Measurements from ENCODE around the gene ZNF711. TPM values are rescaled to one million over a fixed set of nuclear protein-coding genes. Genes with fewer than 3 reads are reported as not detected.
"Not testable (repeated sequence)": the region's sequence is repeated elsewhere in the genome, so short reads cannot be mapped to it uniquely, and the experiment has no call there.

The ZNF711 gene
- total RNA-seq, 1 experiment from 2014 or later = 1.8 TPM

DNA sequence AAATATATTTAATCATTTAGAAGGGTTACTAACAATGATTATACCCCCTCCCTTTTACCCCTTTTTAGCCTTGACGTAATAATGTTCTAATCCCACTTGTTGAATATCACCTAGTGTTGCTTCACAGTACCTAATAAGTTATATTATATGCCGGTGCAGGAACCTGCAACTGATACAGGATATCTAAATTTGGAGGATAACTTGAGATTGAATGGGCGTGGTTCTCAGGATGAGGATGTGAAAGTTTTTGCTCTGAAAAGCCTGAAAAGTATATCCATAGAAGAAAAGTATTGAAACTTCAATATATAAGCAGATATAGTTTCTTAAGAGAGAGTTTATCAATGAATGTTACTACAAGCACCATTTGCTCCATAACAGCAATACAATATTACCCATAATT lies 59.8 kb downstream of the ZNF711 start:
- DNase-seq (ENCODE audit: unreplicated experiment) = no peak
- BruUV-seq (replicated peaks) = no TSS peak
- Mint-ChIP-seq H3K36me3 (ENCODE audit: insufficient read depth, unreplicated experiment) (no peaks in the 10 kb centered on the region), H3K4me3 (ENCODE audit: unreplicated experiment) (no peak overlapping the region), H3K27me3 (ENCODE audit: insufficient read depth, unreplicated experiment) (no peaks in the 10 kb centered on the region), H3K4me1 (ENCODE audit: insufficient read depth, unreplicated experiment) (no peaks in the 10 kb centered on the region), H3K9me3 (ENCODE audit: unreplicated experiment) (peaks cover 7% of the 10 kb centered on the region), H3K27ac (ENCODE audit: low read depth, unreplicated experiment) (no peak overlapping the region)
- no peak for TF ChIP-seq CTCF (IDR thresholded peaks at IDR 0.05; ENCODE audit: unreplicated experiment)
- intact Hi-C loops (cut with micrococcal nuclease) = no loop called here
- POLR2A ChIA-PET = no interaction called here
- CTCF ChIA-PET = no interaction called here

DNA sequence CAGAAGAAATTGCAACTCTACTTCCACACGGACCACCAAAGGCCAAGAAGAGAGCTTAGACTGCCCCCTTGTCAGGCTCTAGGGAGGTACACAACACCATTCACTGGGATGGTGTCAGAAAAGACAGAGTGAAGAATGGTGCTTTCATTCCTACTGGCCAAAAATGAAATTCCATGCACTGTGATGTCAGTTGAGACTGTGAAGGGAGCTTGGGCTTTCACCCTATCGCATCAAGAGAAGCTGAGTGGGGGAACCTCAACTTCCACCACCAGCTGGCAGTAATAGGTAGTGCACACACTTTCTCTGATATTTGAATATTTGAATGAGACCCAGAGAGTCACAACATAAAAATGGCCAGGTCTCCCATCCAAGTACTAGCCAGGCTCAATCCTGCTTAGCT lies 65.9 kb downstream of the ZNF711 start:
- no TSS peak for BruUV-seq (replicated peaks)
- Mint-ChIP-seq H3K27me3 (ENCODE audit: insufficient read depth, unreplicated experiment) (no peaks in the 10 kb centered on the region), H3K27ac (ENCODE audit: low read depth, unreplicated experiment) (no peak overlapping the region), H3K36me3 (ENCODE audit: insufficient read depth, unreplicated experiment) (no peaks in the 10 kb centered on the region), H3K4me1 (ENCODE audit: insufficient read depth, unreplicated experiment) (no peaks in the 10 kb centered on the region), H3K4me3 (ENCODE audit: unreplicated experiment) (no peak overlapping the region), H3K9me3 (ENCODE audit: unreplicated experiment) (peaks cover 5% of the 10 kb centered on the region)
- CTCF ChIA-PET = no interaction called here
- no peak for TF ChIP-seq CTCF (IDR thresholded peaks at IDR 0.05; ENCODE audit: unreplicated experiment)
- POLR2A ChIA-PET = no interaction called here
- DNase-seq (ENCODE audit: unreplicated experiment) = no peak
- intact Hi-C loops (cut with micrococcal nuclease) = no loop called here

- H3K4me1 Mint-ChIP-seq (ENCODE audit: insufficient read depth, unreplicated experiment); H3K4me3 Mint-ChIP-seq (ENCODE audit: unreplicated experiment); H3K9me3 Mint-ChIP-seq (ENCODE audit: unreplicated experiment); intact Hi-C loops (cut with micrococcal nuclease); H3K27me3 Mint-ChIP-seq (ENCODE audit: insufficient read depth, unreplicated experiment); CTCF ChIA-PET; POLR2A ChIA-PET; H3K36me3 Mint-ChIP-seq (ENCODE audit: insufficient read depth, unreplicated experiment); BruUV-seq (replicated peaks); H3K27ac Mint-ChIP-seq (ENCODE audit: low read depth, unreplicated experiment); DNase-seq (ENCODE audit: unreplicated experiment): not testable (repeated sequence)
Observed at GRCh38 chrX:85311348-85311747, 67.6 kb downstream of the ZNF711 start.

Other genes with a start within 250 kb of the ZNF711 start
- gene APOOL, start 240.1 kb upstream of the ZNF711 start, total RNA-seq (2022) = 26.3 and 33.8 TPM in 2 replicates
- not detected in 2 replicates for gene SATL1, start 212 bp upstream of the ZNF711 start, total RNA-seq (2022)
- 0.37 and 1.1 TPM in 2 replicates for gene POF1B, start 135.7 kb downstream of the ZNF711 start, total RNA-seq (2022)